Immature natural killer cell (primary cell): ENCODE data around the gene EVC. TPM values are rescaled to one million over a fixed set of nuclear protein-coding genes. Genes with fewer than 3 reads are reported as not detected.
"Not testable (repeated sequence)": the region's sequence is repeated elsewhere in the genome, so short reads cannot be mapped to it uniquely, and the experiment has no call there.

ENCODE experiments used
- DNase-seq, 3 donors: peaks; one replicate each; pipeline ENCODE4 v3.0.0; 2022; ENCODE audit warnings: mixed read lengths in 1 of 3
- H3K27ac Mint-ChIP-seq, 6 donors: one replicate each; pipeline ENCODE4 v1.8.0; 2020; ENCODE audit warnings: mixed read lengths in 6 of 6, mild to moderate bottlenecking in 5 of 6, inconsistent platforms in 4 of 6, moderate library complexity in 3 of 6
- H3K27me3 Mint-ChIP-seq, 3 donors: one replicate each; pipeline ENCODE4 v1.8.0; 2020 to 2021; ENCODE audit warnings: low read depth in 3 of 3, mild to moderate bottlenecking in 3 of 3, mixed read lengths in 3 of 3, moderate library complexity in 3 of 3, inconsistent platforms in 1 of 3
- H3K36me3 Mint-ChIP-seq, 3 donors: one replicate each; pipeline ENCODE4 v1.8.0; 2020; ENCODE audit warnings: mixed read lengths in 3 of 3, inconsistent platforms in 2 of 3, mild to moderate bottlenecking in 2 of 3
- H3K4me1 Mint-ChIP-seq, 2 donors: one replicate each; pipeline ENCODE4 v1.8.0; 2020; ENCODE audit warnings: inconsistent platforms in 2 of 2, mild to moderate bottlenecking in 2 of 2, mixed read lengths in 2 of 2, moderate library complexity in 1 of 2
- H3K4me3 Mint-ChIP-seq, 5 donors: one replicate each; pipeline ENCODE4 v1.8.0; 2020; ENCODE audit warnings: mild to moderate bottlenecking in 5 of 5, mixed read lengths in 5 of 5, inconsistent platforms in 3 of 5, moderate library complexity in 3 of 5
- H3K9me3 Mint-ChIP-seq, 6 donors: one replicate each; pipeline ENCODE4 v1.8.0; 2020; ENCODE audit warnings: mild to moderate bottlenecking in 6 of 6, mixed read lengths in 6 of 6, inconsistent platforms in 4 of 6, moderate library complexity in 3 of 6
- polyA plus RNA-seq, 3 donors: library from polyadenylated mRNA; unstranded; fragments of 300-500 nt; fragmentation: Illumina TruSeq; gene quantifications; one replicate each; pipeline ENCODE4 v1.2.3, GENCODE V29; 2021

The EVC gene
- polyA plus RNA-seq, 3 donors from 2014 or later, result not detected

GRCh38 chr4:5798946-5799345, 87.9 kb downstream of the EVC start:
- Mint-ChIP-seq H3K27ac (no peak overlapping the region), H3K27me3 (peaks cover 0 to 2% (median 0%) of the 10 kb centered on the region in 3 donors), H3K4me3 (no peak overlapping the region), H3K9me3 (no peaks in the 10 kb centered on the region), H3K4me1 (no peaks in the 10 kb centered on the region), H3K36me3 (no peaks in the 10 kb centered on the region)
- no peak for DNase-seq

GRCh38 chr4:5799406-5799805, 88.4 kb downstream of the EVC start:
- H3K4me1 Mint-ChIP-seq, result no peaks in the 10 kb centered on the region
- H3K4me3 Mint-ChIP-seq, result no peak overlapping the region
- H3K9me3 Mint-ChIP-seq, result no peaks in the 10 kb centered on the region
- no peaks in the 10 kb centered on the region for H3K36me3 Mint-ChIP-seq
- no peak for DNase-seq
- H3K27me3 Mint-ChIP-seq, result peaks cover 0 to 2% (median 0%) of the 10 kb centered on the region in 3 donors
- H3K27ac Mint-ChIP-seq, result no peak overlapping the region

DNA sequence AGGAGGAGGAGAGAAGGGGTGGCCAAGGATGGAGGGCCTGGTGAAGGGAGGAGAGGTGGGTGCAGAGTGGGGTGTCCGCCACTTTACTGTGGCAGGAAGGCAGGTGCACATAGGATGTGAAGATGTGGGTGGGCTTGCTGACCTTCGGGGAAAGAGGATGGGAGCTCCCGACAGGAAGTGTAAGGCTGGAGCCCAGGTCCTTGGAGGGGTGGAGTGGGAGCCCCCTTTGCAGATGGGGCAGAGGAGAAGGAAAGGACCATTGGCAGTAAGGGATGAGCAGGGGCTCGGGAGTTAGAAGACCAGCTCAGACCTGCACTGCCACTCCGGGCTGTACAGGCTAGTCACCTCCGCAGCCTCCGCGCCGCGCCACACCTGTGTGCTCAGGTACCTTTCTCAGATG, 89.5 kb downstream of the EVC start:
- H3K36me3 Mint-ChIP-seq, result no peaks in the 10 kb centered on the region
- H3K27ac Mint-ChIP-seq, result no peak overlapping the region
- H3K9me3 Mint-ChIP-seq, result no peaks in the 10 kb centered on the region
- no peaks in the 10 kb centered on the region for H3K4me1 Mint-ChIP-seq
- no peak overlapping the region for H3K4me3 Mint-ChIP-seq
- peaks cover 0 to 2% (median 0%) of the 10 kb centered on the region in 3 donors for H3K27me3 Mint-ChIP-seq
- no peak for DNase-seq

- Mint-ChIP-seq H3K27me3 (peaks cover 0 to 2% (median 0%) of the 10 kb centered on the region in 3 donors), H3K9me3 (no peaks in the 10 kb centered on the region), H3K27ac (no peak overlapping the region), H3K4me1 (no peaks in the 10 kb centered on the region), H3K36me3 (no peaks in the 10 kb centered on the region), H3K4me3 (no peak overlapping the region)
- no peak for DNase-seq
Observed at GRCh38 chr4:5801696-5802095, 90.7 kb downstream of the EVC start.

GRCh38 chr4:5802565-5802964, 91.6 kb downstream of the EVC start:
- H3K4me1 Mint-ChIP-seq, result no peaks in the 10 kb centered on the region
- H3K27me3 Mint-ChIP-seq, result peaks cover 0 to 2% (median 0%) of the 10 kb centered on the region in 3 donors
- no peaks in the 10 kb centered on the region for H3K9me3 Mint-ChIP-seq
- no peaks in the 10 kb centered on the region for H3K36me3 Mint-ChIP-seq
- DNase-seq, result no peak
- no peak overlapping the region for H3K4me3 Mint-ChIP-seq
- H3K27ac Mint-ChIP-seq, result no peak overlapping the region

DNA sequence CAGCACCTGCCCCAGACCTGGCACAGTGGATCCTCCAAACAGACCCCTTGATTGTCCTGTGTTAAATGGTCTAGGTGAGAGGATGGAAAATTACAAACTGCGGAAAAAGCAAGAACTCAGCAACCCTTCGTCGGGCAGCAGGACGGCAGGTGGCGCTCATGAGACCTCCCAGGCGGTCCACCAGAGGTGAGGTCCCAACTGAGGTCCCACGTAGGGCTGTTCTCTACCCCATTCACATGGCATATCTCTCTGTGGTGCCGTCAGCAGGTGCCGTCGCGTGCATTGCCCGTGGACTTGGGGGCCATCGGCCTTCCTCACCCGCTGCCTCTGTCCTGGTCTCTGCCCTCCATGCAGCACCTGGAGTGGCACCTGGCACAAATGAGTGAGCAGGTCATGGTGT, 93.7 kb downstream of the EVC start:
- Mint-ChIP-seq H3K27ac (no peak overlapping the region), H3K4me1 (no peaks in the 10 kb centered on the region), H3K27me3 (peaks cover 0 to 2% (median 2%) of the 10 kb centered on the region in 3 donors), H3K9me3 (no peaks in the 10 kb centered on the region), H3K36me3 (no peaks in the 10 kb centered on the region), H3K4me3 (no peak overlapping the region)
- no peak for DNase-seq

GRCh38 chr4:5805270-5805669, 94.3 kb downstream of the EVC start:
- Mint-ChIP-seq H3K27me3 (peaks cover 0 to 2% (median 2%) of the 10 kb centered on the region in 3 donors), H3K36me3 (no peaks in the 10 kb centered on the region), H3K27ac (no peak overlapping the region), H3K4me3 (no peak overlapping the region), H3K9me3 (no peaks in the 10 kb centered on the region), H3K4me1 (no peaks in the 10 kb centered on the region)
- no peak for DNase-seq

- DNase-seq, result no peak
- Mint-ChIP-seq H3K9me3 (no peaks in the 10 kb centered on the region), H3K4me1 (no peaks in the 10 kb centered on the region), H3K36me3 (no peaks in the 10 kb centered on the region), H3K27me3 (peaks cover 0 to 2% (median 2%) of the 10 kb centered on the region in 3 donors), H3K27ac (no peak overlapping the region), H3K4me3 (no peak overlapping the region)
Observed at GRCh38 chr4:5808081-5808741, 97.2 kb downstream of the EVC start.

DNA sequence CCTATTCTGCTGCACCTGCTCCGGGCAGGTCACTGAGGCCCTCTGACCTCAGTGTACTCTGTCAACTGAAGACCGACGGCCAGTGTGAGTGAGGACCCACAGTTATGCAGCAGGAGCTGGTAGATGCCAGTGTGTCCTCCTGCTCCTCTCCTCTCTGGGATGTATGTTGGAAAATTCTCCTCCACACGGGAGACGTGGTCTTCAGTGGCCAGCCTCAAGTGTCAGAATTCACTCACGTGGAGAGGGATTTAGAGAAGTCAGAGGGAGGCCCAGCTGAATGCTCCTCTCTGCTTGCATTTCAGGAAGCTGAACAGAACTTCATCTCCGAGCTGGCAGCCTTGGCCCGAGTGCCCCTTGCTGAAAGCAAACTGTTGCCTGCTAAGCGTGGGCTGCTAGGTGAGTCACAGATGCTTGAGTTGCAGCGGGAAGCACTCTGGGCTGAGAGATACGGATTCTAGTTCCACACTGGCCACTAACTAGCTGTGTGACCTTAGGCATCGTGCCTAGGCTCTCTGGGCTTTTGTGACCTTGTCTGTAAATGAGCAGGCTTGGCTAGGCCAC, 98.3 kb downstream of the EVC start:
- H3K4me1 Mint-ChIP-seq, result no peaks in the 10 kb centered on the region
- DNase-seq, result no peak
- no peak overlapping the region for H3K4me3 Mint-ChIP-seq
- H3K9me3 Mint-ChIP-seq, result no peaks in the 10 kb centered on the region
- peaks cover 2% of the 10 kb centered on the region in 3 donors for H3K27me3 Mint-ChIP-seq
- no peak overlapping the region for H3K27ac Mint-ChIP-seq
- no peaks in the 10 kb centered on the region for H3K36me3 Mint-ChIP-seq

GRCh38 chr4:5810151-5810550, 99.2 kb downstream of the EVC start:
- Mint-ChIP-seq H3K4me3 (no peak overlapping the region), H3K9me3 (no peaks in the 10 kb centered on the region)

DNA sequence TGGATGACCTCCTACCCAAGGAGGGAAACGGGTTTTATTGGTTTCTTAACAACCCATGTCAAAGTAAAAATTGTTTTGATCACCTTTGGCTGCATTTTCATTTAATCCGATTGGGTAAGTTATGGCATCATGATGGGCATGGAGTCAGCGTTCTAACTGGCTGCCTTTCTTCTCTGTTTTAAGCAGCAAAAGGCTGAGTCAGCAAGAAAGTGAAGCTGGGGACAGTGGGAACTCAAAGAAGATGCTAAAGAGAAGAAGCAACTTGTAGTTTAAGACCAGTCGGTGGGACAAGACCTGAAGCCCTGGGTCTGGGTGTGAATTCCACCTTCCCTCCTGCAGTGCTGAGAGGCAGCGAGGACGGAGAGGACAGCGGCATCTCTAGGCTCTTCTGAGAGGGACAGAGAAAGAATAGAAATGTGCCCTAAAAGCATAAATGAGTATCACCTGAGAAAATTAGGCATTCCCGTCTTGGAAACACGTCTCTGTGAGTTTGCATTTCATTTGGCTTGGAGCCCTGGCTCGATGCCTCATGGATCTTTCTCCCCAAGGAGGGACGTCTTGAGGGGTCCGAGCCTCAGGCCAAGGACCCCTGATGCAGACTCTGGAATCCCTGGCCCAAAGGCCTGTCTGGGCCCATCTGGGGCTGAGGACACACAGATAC, 99.9 kb downstream of the EVC start:
- Mint-ChIP-seq H3K27me3 (peaks cover 2 to 4% (median 2%) of the 10 kb centered on the region in 3 donors), H3K4me3 (no peak overlapping the region), H3K4me1 (no peaks in the 10 kb centered on the region)

More at GRCh38 chr4:5810151-5810550, 99.2 kb downstream of the EVC start:
- no peak for DNase-seq
- H3K36me3 Mint-ChIP-seq, result no peaks in the 10 kb centered on the region
- H3K4me1 Mint-ChIP-seq, result no peaks in the 10 kb centered on the region
- peaks cover 2 to 4% (median 2%) of the 10 kb centered on the region in 3 donors for H3K27me3 Mint-ChIP-seq
- H3K27ac Mint-ChIP-seq, result no peak overlapping the region

GRCh38 chr4:5812057-5812456, 101.1 kb downstream of the EVC start:
- H3K27me3 Mint-ChIP-seq, H3K36me3 Mint-ChIP-seq, H3K27ac Mint-ChIP-seq, H3K9me3 Mint-ChIP-seq, H3K4me3 Mint-ChIP-seq, H3K4me1 Mint-ChIP-seq, DNase-seq: not testable (repeated sequence)

More for the DNA sequence above, 99.9 kb downstream of the EVC start:
- H3K36me3 Mint-ChIP-seq, result no peaks in the 10 kb centered on the region
- H3K27ac Mint-ChIP-seq, result no peak overlapping the region
- DNase-seq, result no peak
- no peaks in the 10 kb centered on the region for H3K9me3 Mint-ChIP-seq

DNA sequence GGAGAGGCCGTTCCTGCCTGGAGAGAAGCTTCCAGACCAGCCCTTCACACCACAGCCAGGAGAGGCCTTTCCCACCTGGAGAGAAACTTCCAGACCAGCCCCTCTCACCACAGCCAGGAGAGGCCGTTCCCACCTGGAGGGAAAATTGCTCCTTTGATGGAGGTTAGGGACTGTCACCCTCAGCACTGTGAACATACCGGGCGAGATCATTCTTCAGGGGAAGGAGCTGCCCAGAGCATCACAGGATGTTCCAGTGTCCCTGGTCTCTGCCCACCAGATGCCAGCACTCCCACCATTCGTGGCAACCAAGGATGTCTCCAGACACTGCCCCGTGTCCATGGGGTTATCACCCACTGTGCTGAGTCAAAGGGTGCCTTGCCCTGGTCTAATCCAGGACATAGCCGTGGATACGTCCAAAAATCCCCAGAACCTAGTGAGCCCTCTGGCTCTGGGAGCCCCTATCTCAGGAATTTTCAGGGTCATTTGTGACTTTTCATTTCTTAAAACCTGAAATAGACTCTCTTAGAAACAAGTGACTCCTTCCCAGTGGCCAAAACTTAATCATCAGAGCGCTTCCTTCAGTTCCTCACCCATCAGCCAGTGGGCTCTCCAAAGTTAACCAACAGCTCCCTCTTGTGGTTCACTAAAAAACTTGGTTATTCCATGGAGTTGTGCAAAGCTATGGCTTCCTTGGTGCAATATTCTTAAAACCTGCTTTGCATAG, 101.7 kb downstream of the EVC start:
- Mint-ChIP-seq H3K36me3 (no peaks in the 10 kb centered on the region), H3K4me3 (no peak overlapping the region), H3K27ac (no peak overlapping the region), H3K27me3 (peaks cover 2 to 4% (median 4%) of the 10 kb centered on the region in 3 donors), H3K4me1 (no peaks in the 10 kb centered on the region), H3K9me3 (no peaks in the 10 kb centered on the region)
- DNase-seq, result peak; percentile 9 to 27 (median 21)

- H3K4me1 Mint-ChIP-seq, result no peaks in the 10 kb centered on the region
- no peaks in the 10 kb centered on the region for H3K36me3 Mint-ChIP-seq
- H3K4me3 Mint-ChIP-seq, result no peak overlapping the region
- no peaks in the 10 kb centered on the region for H3K9me3 Mint-ChIP-seq
- no peak for DNase-seq
- H3K27me3 Mint-ChIP-seq, result peaks cover 2 to 4% (median 2%) of the 10 kb centered on the region in 3 donors
- H3K27ac Mint-ChIP-seq, result no peak overlapping the region
Observed at GRCh38 chr4:5813882-5814255, 102.9 kb downstream of the EVC start.
